Colonic mucosa (tissue), 4 donors: ENCODE results near the gene SPEN. TPM values are rescaled to one million over a fixed set of nuclear protein-coding genes. Genes with fewer than 3 reads are reported as not detected.
"Not testable (repeated sequence)": the region's sequence is repeated elsewhere in the genome, so short reads cannot be mapped to it uniquely, and the experiment has no call there.

Source experiments
- DNase-seq: peaks from one replicate; pipeline ENCODE4 v3.0.0-alpha.2; 2020
- H3K27ac ChIP-seq: fragments of 200-600 bp; one replicate; pipeline ENCODE4 v1.8.0; 2021
- H3K27me3 ChIP-seq: fragments of 200-600 bp; one replicate; pipeline ENCODE4 v1.8.0; 2021
- H3K36me3 ChIP-seq: fragments of 200-600 bp; one replicate; pipeline ENCODE4 v1.8.0; 2021
- H3K4me1 ChIP-seq: fragments of 200-600 bp; one replicate; pipeline ENCODE4 v1.8.0; 2021; ENCODE audit warnings: mild to moderate bottlenecking
- H3K4me3 ChIP-seq: fragments of 200-600 bp; one replicate; pipeline ENCODE4 v1.8.0; 2021
- H3K9ac ChIP-seq, 2 donors: one replicate each; pipeline ENCODE4 v1.7.0; 2013; ENCODE audit warnings: control low read depth in 2 of 2, low read depth in 2 of 2, low read length in 2 of 2
- H3K9me3 ChIP-seq: fragments of 200-600 bp; one replicate; pipeline ENCODE4 v1.8.0; 2021
- intact Hi-C: fragments of 100-400 bp; cut with DNase I; formaldehyde crosslinking; loops from one replicate; pipeline ENCODE4 v1.14.1; 2022
- total RNA-seq, 2 donors: library from RNA; stranded (reverse); fragmentation: NEBNext Ultra II Directional in 1 of 2; extraction: Animal tissue kit (Norgen Biotek cat#: 25700) in 1 of 2; gene quantifications; one replicate each; pipeline ENCODE4 v1.2.1, GENCODE V29; 2021
- TF ChIP-seq, protein P1 (sequence below): fragments of 200-600 bp; IDR thresholded peaks from one replicate; pipeline ENCODE4 v1.8.0; 2022; ENCODE audit warnings: antibody characterized with exemption, mild to moderate bottlenecking
- donor health status: healthy.
- donor health status: DM: no; HTN: no; CAD: no.
- donor health status: DM: no; HTN: no; CAD: no.

SPEN gene
- total RNA-seq, 2 donors from 2014 or later = 40.9 to 42.5 TPM

DNA sequence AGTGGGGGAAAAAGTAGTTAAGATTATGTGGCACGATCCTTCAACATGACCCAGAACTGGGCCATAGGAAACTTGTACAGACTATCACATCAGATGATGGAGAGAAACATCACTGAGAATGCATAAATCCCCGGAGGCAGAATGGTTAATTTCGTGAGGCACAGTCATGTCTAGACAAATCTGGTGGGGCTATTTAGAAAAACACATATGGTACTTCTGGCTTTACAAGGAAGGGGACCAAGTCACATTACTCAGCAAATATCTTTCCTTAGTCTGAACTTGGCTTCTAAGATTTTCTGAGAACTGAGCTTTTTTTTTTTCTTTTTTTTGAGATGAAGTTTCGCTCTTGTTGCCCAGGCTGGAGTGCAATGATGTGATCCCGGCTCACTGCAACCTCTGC is 30.8 kb upstream of the SPEN start:
- intact Hi-C loops = loop anchor here (5.0 kb wide), 1 partner anchor 176 kb away; no protein-coding TSS in a partner anchor
- Histone ChIP-seq H3K9me3 (no peaks in the 10 kb centered on the region), H3K4me3 (no peak overlapping the region), H3K27me3 (no peaks in the 10 kb centered on the region), H3K36me3 (no peaks in the 10 kb centered on the region), H3K27ac (no peak overlapping the region), H3K4me1 (no peaks in the 10 kb centered on the region), H3K9ac (no peak overlapping the region)
- DNase-seq = no peak
- TF ChIP-seq, protein P1, sequence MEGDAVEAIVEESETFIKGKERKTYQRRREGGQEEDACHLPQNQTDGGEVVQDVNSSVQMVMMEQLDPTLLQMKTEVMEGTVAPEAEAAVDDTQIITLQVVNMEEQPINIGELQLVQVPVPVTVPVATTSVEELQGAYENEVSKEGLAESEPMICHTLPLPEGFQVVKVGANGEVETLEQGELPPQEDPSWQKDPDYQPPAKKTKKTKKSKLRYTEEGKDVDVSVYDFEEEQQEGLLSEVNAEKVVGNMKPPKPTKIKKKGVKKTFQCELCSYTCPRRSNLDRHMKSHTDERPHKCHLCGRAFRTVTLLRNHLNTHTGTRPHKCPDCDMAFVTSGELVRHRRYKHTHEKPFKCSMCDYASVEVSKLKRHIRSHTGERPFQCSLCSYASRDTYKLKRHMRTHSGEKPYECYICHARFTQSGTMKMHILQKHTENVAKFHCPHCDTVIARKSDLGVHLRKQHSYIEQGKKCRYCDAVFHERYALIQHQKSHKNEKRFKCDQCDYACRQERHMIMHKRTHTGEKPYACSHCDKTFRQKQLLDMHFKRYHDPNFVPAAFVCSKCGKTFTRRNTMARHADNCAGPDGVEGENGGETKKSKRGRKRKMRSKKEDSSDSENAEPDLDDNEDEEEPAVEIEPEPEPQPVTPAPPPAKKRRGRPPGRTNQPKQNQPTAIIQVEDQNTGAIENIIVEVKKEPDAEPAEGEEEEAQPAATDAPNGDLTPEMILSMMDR = no peak

DNA sequence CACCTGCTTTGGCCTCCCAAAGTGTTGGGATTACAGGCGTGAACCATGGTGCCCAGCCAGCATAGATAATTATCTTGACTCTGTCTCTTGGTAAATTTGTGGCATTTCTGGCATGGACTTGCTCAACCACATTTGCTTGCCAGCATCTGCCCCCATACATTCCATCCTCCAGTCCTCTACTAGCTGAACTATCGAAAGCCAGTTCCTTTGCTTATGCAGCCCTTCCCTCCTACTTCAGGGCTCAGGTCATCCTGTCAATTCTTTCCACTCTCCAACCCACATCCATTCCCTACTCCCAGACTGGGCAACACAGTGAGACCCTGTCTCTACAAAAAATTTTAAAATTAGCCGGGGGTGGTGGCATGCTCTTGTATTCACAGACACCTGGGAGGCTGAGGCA is 27.0 kb upstream of the SPEN start:
- Histone ChIP-seq H3K4me3 (no peak overlapping the region), H3K27ac (no peak overlapping the region), H3K9me3 (no peaks in the 10 kb centered on the region), H3K27me3 (no peaks in the 10 kb centered on the region), H3K4me1 (no peaks in the 10 kb centered on the region), H3K36me3 (no peaks in the 10 kb centered on the region), H3K9ac (no peak overlapping the region)
- intact Hi-C loops = no loop called here
- DNase-seq = no peak
- TF ChIP-seq, protein P1 = no peak

DNA sequence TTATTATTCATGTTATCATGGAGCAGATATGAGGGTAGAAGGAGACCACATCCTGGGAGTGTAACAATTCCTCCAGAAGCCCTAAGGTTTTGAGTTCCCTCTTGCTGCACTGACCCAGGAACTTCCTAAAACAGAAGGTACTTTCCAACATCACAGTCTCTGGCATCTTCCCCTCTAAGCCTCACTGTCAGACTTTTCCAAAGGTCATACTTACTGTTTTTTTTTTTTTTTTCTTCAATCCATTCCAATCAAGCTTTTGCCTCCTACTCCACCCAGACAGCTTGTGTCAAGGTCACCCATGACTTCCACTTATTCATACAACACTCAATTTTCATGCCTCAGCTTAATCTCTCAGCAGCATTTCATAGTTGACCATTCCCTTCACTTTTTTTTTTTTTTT is 21.7 kb upstream of the SPEN start:
- no peaks in the 10 kb centered on the region for H3K9me3 ChIP-seq
- H3K36me3 ChIP-seq = no peaks in the 10 kb centered on the region
- H3K9ac ChIP-seq = no peak overlapping the region
- intact Hi-C loops = no loop called here
- H3K27me3 ChIP-seq = no peaks in the 10 kb centered on the region
- no peaks in the 10 kb centered on the region for H3K4me1 ChIP-seq
- TF ChIP-seq, protein P1 = no peak
- DNase-seq = no peak
- no peak overlapping the region for H3K27ac ChIP-seq
- H3K4me3 ChIP-seq = no peak overlapping the region

DNA sequence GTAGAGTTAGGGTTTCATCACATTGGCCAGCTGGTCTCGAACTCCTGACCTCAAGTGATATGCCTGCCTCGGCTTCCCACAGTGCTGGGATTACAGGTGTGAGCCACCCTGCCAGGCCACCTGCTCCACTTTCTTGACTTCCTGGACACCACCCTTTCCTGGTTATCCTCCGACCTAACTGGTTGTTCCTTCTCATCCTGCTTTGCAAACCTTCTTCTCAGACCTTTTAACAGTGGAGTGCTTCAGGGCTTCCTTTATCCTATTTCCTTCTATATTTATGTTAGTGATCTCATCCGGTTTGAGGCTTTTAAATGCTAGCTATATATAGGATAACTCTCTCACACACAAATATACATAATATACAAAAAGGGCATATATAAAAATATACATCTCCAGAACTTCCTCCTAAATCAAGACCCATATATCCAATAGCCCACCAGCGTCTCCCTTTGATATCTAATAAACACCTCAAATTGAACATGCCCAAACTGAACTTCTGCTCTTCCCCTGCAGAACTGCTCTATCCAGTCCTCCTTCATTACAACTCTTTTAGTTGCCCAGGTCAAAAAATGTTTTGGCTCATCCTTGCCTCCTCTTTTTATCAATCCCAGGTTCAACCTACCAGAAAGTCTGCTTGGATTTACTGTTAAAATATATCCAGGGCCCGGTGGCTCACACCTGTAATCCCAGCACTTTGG is 20.5 kb upstream of the SPEN start:
- Histone ChIP-seq H3K4me1 (no peaks in the 10 kb centered on the region), H3K27me3 (no peaks in the 10 kb centered on the region), H3K27ac (no peak overlapping the region)

DNA sequence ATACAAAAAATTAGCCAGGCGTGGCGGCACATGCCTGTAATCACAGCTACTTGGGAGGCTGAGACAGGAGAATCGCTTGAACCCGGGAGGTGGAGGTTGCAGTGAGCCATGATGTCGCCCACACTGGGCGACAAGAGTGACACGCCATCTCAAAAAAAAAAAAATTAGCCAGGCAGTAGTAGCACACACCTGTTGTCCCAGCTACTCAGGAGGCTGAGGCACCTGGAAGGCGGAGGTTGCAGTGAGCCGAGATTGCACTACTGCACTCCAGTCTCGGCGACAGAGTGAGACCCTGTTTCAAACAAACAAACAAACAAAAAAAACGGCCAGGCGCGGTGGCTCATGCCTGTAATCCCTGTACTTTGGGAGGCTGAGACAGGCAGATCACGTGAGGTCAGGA is 19.9 kb upstream of the SPEN start:
- H3K9me3 ChIP-seq, DNase-seq, H3K36me3 ChIP-seq, intact Hi-C loops, H3K27me3 ChIP-seq, H3K4me3 ChIP-seq, H3K27ac ChIP-seq, H3K4me1 ChIP-seq, H3K9ac ChIP-seq: not testable (repeated sequence)

More for the DNA sequence above, 20.5 kb upstream of the SPEN start:
- intact Hi-C loops = no loop called here
- Histone ChIP-seq H3K36me3 (no peaks in the 10 kb centered on the region), H3K9ac (no peak overlapping the region), H3K9me3 (no peaks in the 10 kb centered on the region), H3K4me3 (no peak overlapping the region)
- TF ChIP-seq, protein P1 = no peak
- no peak for DNase-seq

DNA sequence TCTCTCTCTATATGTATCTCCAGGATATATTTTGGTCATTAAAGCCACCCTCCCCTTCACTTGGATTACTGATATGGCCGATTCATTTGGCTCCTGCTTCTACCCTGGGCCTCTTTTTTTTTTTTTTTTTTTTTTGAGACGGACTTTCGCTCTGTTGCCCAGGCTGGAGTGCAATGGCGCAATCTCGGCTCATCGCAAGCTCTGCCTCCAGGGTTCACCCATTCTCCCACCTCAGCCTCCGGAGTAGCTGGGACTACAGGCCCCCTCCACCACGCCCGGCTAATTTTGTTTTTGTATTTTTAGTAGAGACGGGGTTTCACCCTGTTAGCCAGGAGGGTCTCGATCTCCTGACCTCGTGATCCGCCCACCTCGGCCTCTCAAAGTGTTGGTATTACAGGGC is 18.6 kb upstream of the SPEN start:
- H3K27ac ChIP-seq, H3K4me1 ChIP-seq, H3K4me3 ChIP-seq, H3K9ac ChIP-seq, DNase-seq, H3K36me3 ChIP-seq, H3K27me3 ChIP-seq, intact Hi-C loops, H3K9me3 ChIP-seq: not testable (repeated sequence)
